HepG2 (cell line): Measurements from ENCODE around the gene SMPD3. TPM values are rescaled to one million over a fixed set of nuclear protein-coding genes. Genes with fewer than 3 reads are reported as not detected.

Experiments
- ARNT2 ChIP-seq: sonication (generic); formaldehyde crosslinking; IDR thresholded peaks from 2 replicates; pipeline ENCODE4 v1.8.0; 2022; ENCODE audit warnings: mild to moderate bottlenecking, low read depth, missing genetic modification reagents, moderate library complexity
- BRCA1 ChIP-seq: sonication (generic); formaldehyde crosslinking; IDR thresholded peaks from 2 replicates; pipeline ENCODE4 v1.4.0; 2020; ENCODE audit warnings: missing genetic modification reagents
- CBX2 ChIP-seq, 2 experiments: fragments of 200-600 bp in 1 of 2; sonication (generic); formaldehyde crosslinking in 1 of 2; IDR thresholded peaks; 2 replicates each; pipeline versions ENCODE4 v1.7.0 to v1.8.1; 2018 to 2022; ENCODE audit warnings: low read depth in 2 of 2, low read length in 1 of 2, mild to moderate bottlenecking in 1 of 2, missing genetic modification reagents in 1 of 2
- HMGA1 ChIP-seq: sonication (generic); formaldehyde crosslinking; conservative IDR thresholded peaks from 2 replicates; pipeline ENCODE4 v1.4.0; 2020; ENCODE audit warnings: missing genetic modification reagents
- HNRNPL ChIP-seq: fragments of 200-400 bp; formaldehyde crosslinking; IDR thresholded peaks from 2 replicates; pipeline ENCODE4 v1.6.1; 2017; ENCODE audit warnings: mild to moderate bottlenecking, low read depth, low read length
- HOXA9 ChIP-seq: sonication (generic); formaldehyde crosslinking; IDR thresholded peaks from 2 replicates; pipeline ENCODE4 v1.8.1; 2022; ENCODE audit warnings: missing genetic modification reagents, mild to moderate bottlenecking, moderate library complexity, borderline replicate concordance
- LCORL ChIP-seq, 2 experiments: fragments of 450-650 bp in 1 of 2; sonication (generic) in 1 of 2; formaldehyde crosslinking in 1 of 2; IDR thresholded peaks; 2 replicates each; pipeline versions ENCODE4 v1.5.0 to v1.6.1; 2017 to 2020; ENCODE audit warnings: antibody characterized with exemption in 1 of 2, missing genetic modification reagents in 1 of 2
- MBNL3 ChIP-seq: fragments of 250-450 bp; sonication (Bioruptor Pico); conservative IDR thresholded peaks from 2 replicates; pipeline ENCODE4 v1.8.0; 2022; ENCODE audit warnings: mild to moderate bottlenecking, inconsistent platforms
- NCOR1 ChIP-seq: fragments of 200-600 bp; sonication (generic); IDR thresholded peaks from 2 replicates; pipeline ENCODE4 v1.7.0; 2017; ENCODE audit warnings: antibody characterized with exemption, low read length, borderline replicate concordance
- NFYC ChIP-seq: IDR thresholded peaks from 2 replicates; pipeline ENCODE4 v1.6.1; 2016; ENCODE audit warnings: missing genetic modification reagents, missing compliant biosample characterization
- SIX1 ChIP-seq: sonication (generic); formaldehyde crosslinking; IDR thresholded peaks from 2 replicates; pipeline ENCODE4 v1.4.0; 2020; ENCODE audit warnings: missing genetic modification reagents, borderline replicate concordance
- SSRP1 ChIP-seq: IDR thresholded peaks from 2 replicates; pipeline ENCODE4 v1.6.1; 2016; ENCODE audit warnings: control low read depth
- ZKSCAN8 ChIP-seq: IDR thresholded peaks from 2 replicates; pipeline ENCODE4 v1.6.1; 2016; ENCODE audit warnings: borderline replicate concordance, missing genetic modification reagents, missing compliant biosample characterization
- ZNF235 ChIP-seq: sonication (generic); formaldehyde crosslinking; IDR thresholded peaks from 2 replicates; pipeline ENCODE4 v1.8.1; 2023; ENCODE audit warnings: mild to moderate bottlenecking, missing genetic modification reagents, borderline replicate concordance
- ZNF382 ChIP-seq: sonication (generic); formaldehyde crosslinking; IDR thresholded peaks from 2 replicates; pipeline ENCODE4 v1.5.0; 2020; ENCODE audit warnings: missing genetic modification reagents, mild to moderate bottlenecking, borderline replicate concordance
- ZNF577 ChIP-seq: sonication (generic); formaldehyde crosslinking; IDR thresholded peaks from 2 replicates; pipeline ENCODE4 v1.4.0; 2020; ENCODE audit warnings: mild to moderate bottlenecking, low read depth, missing genetic modification reagents, borderline replicate concordance
- ZNF777 ChIP-seq: sonication (generic); formaldehyde crosslinking; IDR thresholded peaks from 2 replicates; pipeline ENCODE4 v1.4.0; 2020; ENCODE audit warnings: missing genetic modification reagents
- ZNF816 ChIP-seq: sonication (generic); formaldehyde crosslinking; IDR thresholded peaks from 2 replicates; pipeline ENCODE4 v1.8.0; 2022; ENCODE audit warnings: missing genetic modification reagents, mild to moderate bottlenecking, borderline replicate concordance
- polyA plus RNA-seq, 8 experiments: library from polyadenylated mRNA; depleted of rRNA in 3 of 8; stranded (reverse) in 7 of 8; unstranded in 1 of 8; fragments of >200 nt; fragmentation: Illumina TruSeq in 4 of 8; extraction: Trizol in 4 of 8; gene quantifications; 2 replicates each; pipeline versions ENCODE4 v1.2.1 to v1.2.3, GENCODE V29; 2011 to 2016; ENCODE audit warnings: low read depth in 4 of 8, missing spikeins in 1 of 8, mixed read lengths in 1 of 8; ENCODE audit not compliant: insufficient read depth in 1 of 8
- total RNA-seq, 5 experiments: library from RNA; depleted of rRNA; stranded (reverse); fragments of >200 nt; fragmentation: Illumina TruSeq; extraction: Trizol; gene quantifications; 2 replicates each; pipeline ENCODE4 v1.2.3, GENCODE V29; 2016; ENCODE audit warnings: low read depth in 1 of 5
- TF ChIP-seq, protein P1 (sequence below): sonication (generic); formaldehyde crosslinking; conservative IDR thresholded peaks from 2 replicates; pipeline ENCODE4 v1.8.1; 2023; ENCODE audit warnings: missing genetic modification reagents
- TF ChIP-seq, protein P2 (sequence below): sonication (generic); formaldehyde crosslinking; IDR thresholded peaks from 2 replicates; pipeline ENCODE4 v1.9.0; 2021; ENCODE audit warnings: missing genetic modification reagents, borderline replicate concordance
- TF ChIP-seq, protein P3 (sequence below): conservative IDR thresholded peaks from 2 replicates; pipeline ENCODE4 v1.6.1; 2018; ENCODE audit warnings: missing genetic modification reagents

The SMPD3 gene
- total and polyA plus RNA-seq, 2 of the 13 experiments (the other 11 are each of a cell fraction or from before 2014, with no cell fraction given): 0.07 to 0.32 TPM

DNA sequence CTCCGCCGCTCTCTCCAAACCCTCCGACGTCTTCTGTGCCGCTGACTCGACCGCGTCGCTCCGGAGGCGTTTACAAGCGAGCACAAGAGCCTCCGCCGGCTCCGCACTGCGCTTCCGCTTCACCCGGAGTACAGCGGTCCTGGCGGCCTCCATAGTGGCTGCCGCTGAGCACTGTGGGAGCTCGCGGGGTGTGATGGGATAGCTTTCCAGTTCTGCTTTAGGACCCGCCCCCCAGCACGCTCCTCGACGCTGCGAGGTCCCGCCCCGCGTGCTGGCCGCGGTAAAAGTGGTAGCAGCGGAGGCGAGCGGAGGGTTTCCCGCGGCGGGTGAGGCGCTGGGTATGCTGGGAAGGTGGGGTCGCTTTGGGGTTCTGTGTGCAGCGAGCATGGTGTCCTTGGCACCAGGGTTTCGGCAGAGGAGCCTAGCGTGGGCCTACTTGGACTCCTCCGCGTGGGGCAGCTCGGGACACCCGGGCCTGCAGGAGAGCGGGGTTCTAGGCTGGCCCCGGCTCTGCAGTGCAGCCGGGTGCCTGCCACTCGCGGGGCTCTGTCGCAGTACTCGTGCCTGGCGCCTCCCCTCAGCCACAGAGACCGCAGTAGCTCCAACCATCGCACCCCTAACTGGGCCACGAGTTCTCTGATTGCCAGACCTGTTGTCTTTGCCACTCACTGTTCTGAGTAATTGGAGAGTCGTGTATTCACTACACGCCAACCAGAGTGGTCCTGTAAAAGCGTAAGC lies 137.4 kb downstream of the SMPD3 start, which contains the start of the genes PRMT7 and SLC7A6OS (continued):
- TF ChIP-seq CBX2 (IDR thresholded peaks at IDR 0.05; ENCODE audit: low read depth, low read length): no peak
- TF ChIP-seq CBX2 (CRISPR knock-in tag; IDR thresholded peaks at IDR 0.05; ENCODE audit: low read depth): peak; percentile 82; the same call in 1 of the 2 replicates
- TF ChIP-seq SSRP1 (CRISPR knock-in tag): peak; percentile 14; the same call in 1 of the 2 replicates
- TF ChIP-seq NCOR1: peak; percentile 64; the same call in 1 of the 2 replicates
- TF ChIP-seq, protein P1, sequence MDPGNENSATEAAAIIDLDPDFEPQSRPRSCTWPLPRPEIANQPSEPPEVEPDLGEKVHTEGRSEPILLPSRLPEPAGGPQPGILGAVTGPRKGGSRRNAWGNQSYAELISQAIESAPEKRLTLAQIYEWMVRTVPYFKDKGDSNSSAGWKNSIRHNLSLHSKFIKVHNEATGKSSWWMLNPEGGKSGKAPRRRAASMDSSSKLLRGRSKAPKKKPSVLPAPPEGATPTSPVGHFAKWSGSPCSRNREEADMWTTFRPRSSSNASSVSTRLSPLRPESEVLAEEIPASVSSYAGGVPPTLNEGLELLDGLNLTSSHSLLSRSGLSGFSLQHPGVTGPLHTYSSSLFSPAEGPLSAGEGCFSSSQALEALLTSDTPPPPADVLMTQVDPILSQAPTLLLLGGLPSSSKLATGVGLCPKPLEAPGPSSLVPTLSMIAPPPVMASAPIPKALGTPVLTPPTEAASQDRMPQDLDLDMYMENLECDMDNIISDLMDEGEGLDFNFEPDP (CRISPR knock-in tag): peak; percentile 100
- TF ChIP-seq, protein P2, sequence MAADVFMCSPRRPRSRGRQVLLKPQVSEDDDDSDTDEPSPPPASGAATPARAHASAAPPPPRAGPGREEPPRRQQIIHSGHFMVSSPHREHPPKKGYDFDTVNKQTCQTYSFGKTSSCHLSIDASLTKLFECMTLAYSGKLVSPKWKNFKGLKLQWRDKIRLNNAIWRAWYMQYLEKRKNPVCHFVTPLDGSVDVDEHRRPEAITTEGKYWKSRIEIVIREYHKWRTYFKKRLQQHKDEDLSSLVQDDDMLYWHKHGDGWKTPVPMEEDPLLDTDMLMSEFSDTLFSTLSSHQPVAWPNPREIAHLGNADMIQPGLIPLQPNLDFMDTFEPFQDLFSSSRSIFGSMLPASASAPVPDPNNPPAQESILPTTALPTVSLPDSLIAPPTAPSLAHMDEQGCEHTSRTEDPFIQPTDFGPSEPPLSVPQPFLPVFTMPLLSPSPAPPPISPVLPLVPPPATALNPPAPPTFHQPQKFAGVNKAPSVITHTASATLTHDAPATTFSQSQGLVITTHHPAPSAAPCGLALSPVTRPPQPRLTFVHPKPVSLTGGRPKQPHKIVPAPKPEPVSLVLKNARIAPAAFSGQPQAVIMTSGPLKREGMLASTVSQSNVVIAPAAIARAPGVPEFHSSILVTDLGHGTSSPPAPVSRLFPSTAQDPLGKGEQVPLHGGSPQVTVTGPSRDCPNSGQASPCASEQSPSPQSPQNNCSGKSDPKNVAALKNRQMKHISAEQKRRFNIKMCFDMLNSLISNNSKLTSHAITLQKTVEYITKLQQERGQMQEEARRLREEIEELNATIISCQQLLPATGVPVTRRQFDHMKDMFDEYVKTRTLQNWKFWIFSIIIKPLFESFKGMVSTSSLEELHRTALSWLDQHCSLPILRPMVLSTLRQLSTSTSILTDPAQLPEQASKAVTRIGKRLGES: peak; percentile 97; the same call in 1 of the 2 replicates
- TF ChIP-seq ZNF777 (CRISPR knock-in tag): peak; percentile 88
- TF ChIP-seq ZNF816 (CRISPR knock-in tag): peak; percentile 100
- no peak for TF ChIP-seq ZNF382
- TF ChIP-seq ZNF577: peak; percentile 96
- peak; percentile 85; the same call in 1 of the 2 replicates for TF ChIP-seq HNRNPL
- TF ChIP-seq ZNF235 (CRISPR knock-in tag): peak; percentile 96
- TF ChIP-seq NFYC (CRISPR knock-in tag): peak; percentile 70
- TF ChIP-seq, protein P3, sequence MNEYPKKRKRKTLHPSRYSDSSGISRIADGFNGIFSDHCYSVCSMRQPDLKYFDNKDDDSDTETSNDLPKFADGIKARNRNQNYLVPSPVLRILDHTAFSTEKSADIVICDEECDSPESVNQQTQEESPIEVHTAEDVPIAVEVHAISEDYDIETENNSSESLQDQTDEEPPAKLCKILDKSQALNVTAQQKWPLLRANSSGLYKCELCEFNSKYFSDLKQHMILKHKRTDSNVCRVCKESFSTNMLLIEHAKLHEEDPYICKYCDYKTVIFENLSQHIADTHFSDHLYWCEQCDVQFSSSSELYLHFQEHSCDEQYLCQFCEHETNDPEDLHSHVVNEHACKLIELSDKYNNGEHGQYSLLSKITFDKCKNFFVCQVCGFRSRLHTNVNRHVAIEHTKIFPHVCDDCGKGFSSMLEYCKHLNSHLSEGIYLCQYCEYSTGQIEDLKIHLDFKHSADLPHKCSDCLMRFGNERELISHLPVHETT (CRISPR knock-in tag): peak; percentile 96
- TF ChIP-seq HMGA1 (CRISPR knock-in tag): no peak
- TF ChIP-seq ARNT2 (CRISPR knock-in tag): peak; percentile 100
- TF ChIP-seq HOXA9 (CRISPR knock-in tag): peak; percentile 99
- TF ChIP-seq BRCA1 (CRISPR knock-in tag): peak; percentile 99
- peak; percentile 82; the same call in 1 of the 2 replicates for TF ChIP-seq SIX1 (CRISPR knock-in tag)
- TF ChIP-seq MBNL3: no peak
- TF ChIP-seq LCORL (IDR thresholded peaks at IDR 0.05): no peak
- peak; percentile 93 for TF ChIP-seq LCORL (CRISPR knock-in tag; IDR thresholded peaks at IDR 0.05)
- TF ChIP-seq ZKSCAN8 (CRISPR knock-in tag): peak; percentile 97
